ENCODE data around the gene C21orf91.

GRCh38 chr21:17745086-17745485, 74.1 kb downstream of the C21orf91 start:
- TF ChIP-seq CTCF (IDR thresholded peaks at IDR 0.05), result no peak
- TF ChIP-seq KAT7 (CRISPR knock-in tag; IDR thresholded peaks at IDR 0.05; ENCODE audit: borderline replicate concordance), result no peak
